Parathyroid adenoma (tissue), 2 donors: ENCODE measurements around the gene EML1.

ENCODE experiments used
- H2AFZ ChIP-seq: fragments of 300-600 bp; sonication (generic); one replicate; pipeline ENCODE4 v1.7.0; 2017; ENCODE audit warnings: antibody characterized with exemption, mild to moderate bottlenecking
- H3K27ac ChIP-seq: fragments of 300-600 bp; sonication (generic); one replicate; pipeline ENCODE4 v1.7.0; 2017
- H3K27me3 ChIP-seq: fragments of 300-600 bp; sonication (generic); one replicate; pipeline ENCODE4 v1.7.0; 2017; ENCODE audit warnings: low read length; ENCODE audit not compliant: control insufficient read depth, insufficient read depth
- H3K36me3 ChIP-seq: fragments of 300-600 bp; sonication (generic); one replicate; pipeline ENCODE4 v1.7.0; 2017; ENCODE audit warnings: low read length; ENCODE audit not compliant: control insufficient read depth, insufficient read depth
- H3K4me1 ChIP-seq: fragments of 300-600 bp; sonication (generic); one replicate; pipeline ENCODE4 v1.7.0; 2017; ENCODE audit warnings: control low read depth
- H3K4me2 ChIP-seq: fragments of 300-600 bp; sonication (generic); one replicate; pipeline ENCODE4 v1.7.0; 2017; ENCODE audit warnings: low read length
- H3K4me3 ChIP-seq: fragments of 300-600 bp; sonication (generic); one replicate; pipeline ENCODE4 v1.7.0; 2017; ENCODE audit warnings: low read depth, low read length
- H3K79me2 ChIP-seq: fragments of 300-600 bp; sonication (generic); one replicate; pipeline ENCODE4 v1.7.0; 2017; ENCODE audit warnings: control low read depth
- H3K9ac ChIP-seq: fragments of 300-600 bp; sonication (generic); one replicate; pipeline ENCODE4 v1.7.0; 2017; ENCODE audit warnings: mild to moderate bottlenecking
- H3K9me3 ChIP-seq: fragments of 300-600 bp; sonication (generic); one replicate; pipeline ENCODE4 v1.7.0; 2017; ENCODE audit warnings: low read length; ENCODE audit not compliant: control insufficient read depth
- CTCF ChIP-seq: fragments of 300-600 bp; sonication (generic); IDR thresholded peaks from one replicate; pipeline ENCODE4 v1.7.0; 2017; ENCODE audit warnings: antibody characterized with exemption, mild to moderate bottlenecking
- donor health status: primary hyperparathyroidism.

The EML1 gene

GRCh38 chr14:99816217-99816616 is 23.0 kb downstream of the EML1 start:
- no peak overlapping the region for H3K27ac ChIP-seq
- no peak for TF ChIP-seq CTCF
- no peaks in the 10 kb centered on the region for H3K36me3 ChIP-seq
- H3K9me3 ChIP-seq: no peaks in the 10 kb centered on the region
- H3K27me3 ChIP-seq: no peaks in the 10 kb centered on the region
- no peak overlapping the region for H3K4me2 ChIP-seq
- no peak overlapping the region for H3K4me3 ChIP-seq
- H3K4me1 ChIP-seq: no peaks in the 10 kb centered on the region
- no peak overlapping the region for H3K9ac ChIP-seq
- H3K79me2 ChIP-seq: peaks cover 27% of the 10 kb centered on the region
- no peak overlapping the region for H2AFZ ChIP-seq

GRCh38 chr14:99816642-99817041 is 23.4 kb downstream of the EML1 start:
- no peak overlapping the region for H3K4me2 ChIP-seq
- no peaks in the 10 kb centered on the region for H3K9me3 ChIP-seq
- peaks cover 29% of the 10 kb centered on the region for H3K79me2 ChIP-seq
- no peak for TF ChIP-seq CTCF
- H3K36me3 ChIP-seq: no peaks in the 10 kb centered on the region
- H3K9ac ChIP-seq: no peak overlapping the region
- no peak overlapping the region for H3K4me3 ChIP-seq
- H2AFZ ChIP-seq: no peak overlapping the region
- no peaks in the 10 kb centered on the region for H3K4me1 ChIP-seq
- H3K27ac ChIP-seq: no peak overlapping the region
- H3K27me3 ChIP-seq: no peaks in the 10 kb centered on the region

GRCh38 chr14:99817331-99817730 is 24.1 kb downstream of the EML1 start:
- no peak overlapping the region for H3K4me3 ChIP-seq
- H3K27me3 ChIP-seq: no peaks in the 10 kb centered on the region
- H3K36me3 ChIP-seq: no peaks in the 10 kb centered on the region
- no peak overlapping the region for H3K27ac ChIP-seq
- H2AFZ ChIP-seq: no peak overlapping the region
- H3K4me2 ChIP-seq: no peak overlapping the region
- peaks cover 30% of the 10 kb centered on the region for H3K79me2 ChIP-seq
- no peaks in the 10 kb centered on the region for H3K4me1 ChIP-seq
- H3K9ac ChIP-seq: no peak overlapping the region
- TF ChIP-seq CTCF: no peak
- no peaks in the 10 kb centered on the region for H3K9me3 ChIP-seq

GRCh38 chr14:99818503-99819036 is 25.4 kb downstream of the EML1 start:
- no peak for TF ChIP-seq CTCF
- H3K27me3 ChIP-seq: no peaks in the 10 kb centered on the region
- no peaks in the 10 kb centered on the region for H3K4me1 ChIP-seq
- no peak overlapping the region for H2AFZ ChIP-seq
- no peaks in the 10 kb centered on the region for H3K9me3 ChIP-seq
- no peak overlapping the region for H3K27ac ChIP-seq
- H3K36me3 ChIP-seq: no peaks in the 10 kb centered on the region
- H3K79me2 ChIP-seq: peaks cover 22% of the 10 kb centered on the region
- H3K9ac ChIP-seq: no peak overlapping the region
- no peak overlapping the region for H3K4me2 ChIP-seq
- H3K4me3 ChIP-seq: no peak overlapping the region

- H2AFZ ChIP-seq: no peak overlapping the region
- H3K9ac ChIP-seq: no peak overlapping the region
- TF ChIP-seq CTCF: no peak
- H3K9me3 ChIP-seq: no peaks in the 10 kb centered on the region
- H3K36me3 ChIP-seq: no peaks in the 10 kb centered on the region
- no peak overlapping the region for H3K4me2 ChIP-seq
- H3K27me3 ChIP-seq: no peaks in the 10 kb centered on the region
- no peak overlapping the region for H3K4me3 ChIP-seq
- peaks cover 25% of the 10 kb centered on the region for H3K79me2 ChIP-seq
- H3K4me1 ChIP-seq: no peaks in the 10 kb centered on the region
- H3K27ac ChIP-seq: no peak overlapping the region
Measured at GRCh38 chr14:99819514-99819913, 26.3 kb downstream of the EML1 start.
